Sigmoid colon (tissue), 4 donors: ENCODE data around the gene CELF1.

ENCODE experiments used
- CTCF ChIP-seq, 4 experiments: fragments of 450-650 bp in 3 of 4; fragments of 200-600 bp in 1 of 4; IDR thresholded peaks; one replicate each; pipeline ENCODE4 v1.5.1; 2016 to 2019; ENCODE audit warnings: antibody characterized with exemption in 4 of 4, mild to moderate bottlenecking in 3 of 4, moderate library complexity in 2 of 4
- EP300 ChIP-seq, 4 donors: sonication (generic); formaldehyde crosslinking; IDR thresholded peaks; one replicate each; pipeline ENCODE4 v1.6.1; 2017; ENCODE audit warnings: antibody characterized with exemption in 4 of 4

- peak in 1 of 4 experiments; percentile 38 for TF ChIP-seq CTCF (IDR thresholded peaks at IDR 0.05)
- no peak for TF ChIP-seq EP300 (IDR thresholded peaks at IDR 0.05)
These were observed 443 bp upstream of the CELF1 start for GRCh38 chr11:47553406-47553743.
